Stimulated activated CD8-positive, alpha-beta memory T cell treated with anti-CD3 and anti-CD28 coated beads, Interleukin-2, amount 100 ng/mL, for 48 hours (primary cell): Measurements from ENCODE around the gene OR4E2.
"Not testable (repeated sequence)": the region's sequence is repeated elsewhere in the genome, so short reads cannot be mapped to it uniquely, and the experiment has no call there.

Source experiments
- DNase-seq, 2 donors: peaks; one replicate each; pipeline ENCODE4 v3.0.0-alpha.2; 2020; ENCODE audit warnings: low read depth in 2 of 2

OR4E2 gene

DNA sequence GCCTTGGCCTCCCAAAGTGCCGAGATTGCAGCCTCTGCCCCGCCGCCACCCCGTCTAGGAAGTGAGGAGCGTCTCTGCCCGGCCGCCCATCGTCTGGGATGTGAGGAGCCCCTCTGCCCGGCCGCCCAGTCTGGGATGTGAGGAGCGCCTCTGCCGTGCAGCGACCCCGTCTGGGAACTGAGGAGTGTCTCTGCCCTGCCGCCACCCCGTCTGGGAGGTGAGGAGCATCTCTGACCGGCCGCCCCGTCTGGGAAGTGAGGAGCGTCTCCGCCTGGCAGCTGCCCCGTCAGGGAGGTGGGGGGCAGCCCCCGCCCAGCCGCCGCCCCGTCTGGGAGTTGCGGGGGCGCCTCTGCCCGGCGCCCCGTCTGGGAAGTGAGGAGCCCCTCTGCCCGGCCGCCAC lies 44.0 kb downstream of the OR4E2 start:
- DNase-seq: not testable (repeated sequence)

DNA sequence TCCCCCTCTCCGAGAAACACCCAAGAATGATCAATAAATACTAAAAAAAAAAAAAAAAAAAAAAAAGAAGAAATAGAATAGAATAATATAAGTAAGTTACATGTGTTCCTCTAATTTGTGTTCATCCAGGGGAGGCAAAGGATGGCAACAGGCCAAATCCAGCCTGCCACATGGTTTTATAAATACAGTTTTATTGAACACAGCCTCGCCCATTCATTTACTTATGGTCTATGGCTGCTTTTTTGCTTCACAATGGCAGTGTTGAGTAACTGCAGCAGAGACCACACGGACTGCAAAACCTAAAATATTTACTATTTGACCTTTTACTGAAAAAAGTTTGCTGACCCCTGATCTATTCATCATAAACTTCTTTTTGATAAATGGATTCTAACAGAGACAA lies 44.9 kb downstream of the OR4E2 start:
- not testable (repeated sequence) for DNase-seq

GRCh38 chr14:21699551-21699950 lies 45.9 kb downstream of the OR4E2 start:
- DNase-seq: no peak

DNA sequence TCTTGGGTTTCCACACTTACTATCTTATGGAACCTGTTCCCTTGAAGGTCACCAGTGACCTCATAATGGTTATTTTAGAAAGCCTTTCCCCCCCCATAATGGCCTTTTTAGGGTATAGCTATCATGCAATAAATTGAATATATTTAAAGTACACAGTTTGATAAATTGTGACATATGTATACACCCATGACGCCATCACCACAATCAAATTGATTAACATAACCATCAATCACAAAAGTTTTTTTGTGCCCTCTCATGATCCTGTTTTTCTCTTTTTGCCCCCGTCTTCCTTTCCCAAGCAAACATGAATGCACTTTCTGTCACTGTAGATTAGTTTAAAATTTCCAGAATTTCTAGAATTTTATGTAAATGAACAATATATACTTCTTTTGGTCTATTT lies 48.7 kb downstream of the OR4E2 start:
- no peak for DNase-seq

DNA sequence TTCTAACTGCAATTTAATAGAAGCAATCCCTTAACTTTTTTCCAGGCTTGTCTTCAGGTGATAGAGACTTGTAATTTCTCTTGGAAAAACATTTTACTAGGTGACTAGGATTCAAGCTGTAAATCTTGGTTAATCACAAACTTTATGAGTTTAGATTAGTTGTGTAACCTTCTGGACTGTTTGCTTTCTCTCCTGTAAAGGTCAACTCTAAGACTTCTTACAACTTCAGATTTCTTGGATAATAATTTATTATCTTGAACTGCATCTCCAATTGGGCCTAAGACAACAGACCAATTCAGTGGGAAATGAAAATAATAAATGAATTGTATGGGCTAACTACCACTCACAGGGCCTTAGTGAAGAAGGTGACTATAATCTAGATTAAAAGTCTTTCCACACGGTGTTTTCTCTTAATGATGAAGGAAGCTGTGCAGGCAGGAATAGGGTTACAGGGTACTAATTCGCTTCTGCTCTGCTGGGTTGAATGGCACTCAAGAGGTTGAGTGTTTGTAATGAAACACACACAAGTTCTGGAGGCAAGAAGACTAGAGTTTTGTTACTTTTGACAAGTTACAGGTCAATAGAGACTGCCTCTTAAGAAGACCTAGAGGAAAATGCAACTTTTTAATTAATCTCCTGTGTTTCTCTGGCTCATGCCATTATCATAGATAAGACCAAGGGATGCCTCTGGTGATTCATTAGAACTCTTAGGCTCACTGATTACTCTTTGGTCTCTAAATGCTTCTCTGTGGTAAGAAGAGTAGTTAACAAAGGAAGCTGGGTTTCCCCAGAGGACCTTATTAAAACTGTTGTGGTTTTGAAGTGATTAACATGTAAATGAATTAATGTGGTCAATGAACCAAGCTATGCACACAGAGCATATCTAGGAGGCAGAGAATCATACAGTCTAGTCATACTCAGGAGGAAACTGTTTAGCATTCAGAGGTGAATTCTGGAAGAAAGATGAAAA lies 50.0 kb downstream of the OR4E2 start:
- DNase-seq: no peak

GRCh38 chr14:21704338-21704737 lies 50.7 kb downstream of the OR4E2 start:
- no peak for DNase-seq

- DNase-seq: no peak
These were observed 57.8 kb downstream of the OR4E2 start for GRCh38 chr14:21711360-21711961.

DNA sequence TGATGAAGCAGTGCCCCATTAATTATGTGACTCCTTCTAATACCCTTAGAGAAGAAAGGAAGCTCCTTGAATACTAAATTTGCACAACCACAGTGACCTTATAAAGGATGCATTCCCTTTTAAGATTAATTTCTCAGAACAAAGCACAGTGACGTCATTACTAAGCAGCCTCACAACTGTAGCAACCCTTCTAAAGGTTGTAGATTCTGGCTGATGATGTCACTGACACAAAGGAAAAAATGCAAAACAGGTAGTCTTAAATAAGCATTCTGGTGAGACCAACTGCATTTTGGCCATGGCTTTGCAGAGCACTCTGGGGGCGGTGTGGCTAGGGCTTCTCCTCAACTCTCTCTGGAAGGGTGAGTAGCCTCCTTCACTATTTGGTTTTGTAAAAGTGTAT lies 58.4 kb downstream of the OR4E2 start:
- DNase-seq: no peak

DNA sequence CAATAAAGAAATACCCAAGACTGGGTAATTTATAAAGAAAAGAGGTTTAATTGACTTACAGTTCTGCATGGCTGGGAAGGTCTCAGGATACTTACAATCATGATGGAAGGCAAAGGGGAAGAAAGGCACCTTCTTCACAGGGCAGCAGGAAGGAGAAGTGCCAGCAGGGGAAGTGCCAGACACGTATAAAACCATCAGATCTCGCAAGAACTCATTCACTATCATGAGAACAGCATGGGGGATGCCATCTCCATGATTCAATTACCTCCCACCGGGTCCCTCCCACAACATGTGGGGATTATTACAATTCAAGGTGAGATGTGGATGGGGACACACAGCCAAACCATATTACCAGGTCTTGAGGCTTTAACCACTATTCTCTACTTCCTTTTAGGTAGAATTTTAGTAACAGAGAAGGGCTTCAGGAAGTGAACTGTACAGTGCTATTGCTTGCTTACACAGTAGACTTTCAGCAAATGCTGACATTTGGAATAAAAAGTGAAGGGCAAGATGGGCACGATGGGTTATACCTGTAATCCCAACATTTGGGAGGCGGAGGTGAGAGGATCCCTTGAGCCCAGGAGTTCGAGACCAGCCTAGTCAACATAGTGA lies 60.8 kb downstream of the OR4E2 start:
- DNase-seq: no peak
